HCT116 (cell line): Measurements from ENCODE around the gene SUSD3. TPM values are rescaled to one million over a fixed set of nuclear protein-coding genes. Genes with fewer than 3 reads are reported as not detected.

ENCODE experiments used
- ATAC-seq: fragments of 200-7000 bp; cut with Tn5 transposase; 2 replicates; pipeline ENCODE4 v1.9.1; 2020; ENCODE audit warnings: mild to moderate bottlenecking, moderate library complexity
- BruUV-seq: library from RNA; stranded (reverse); fragments of 400-500 nt; replicated peaks from 2 replicates; lab custom pipeline; 2021; lab: Mats Ljungman, UMichigan
- CTCF ChIA-PET: fragments of 300-600 bp; sonication (Branson Sonifier 250); formaldehyde crosslinking; loops from one replicate; lab custom pipeline; 2021; ENCODE audit warnings: antibody characterized with exemption; lab: Charles Lee
- POLR2A ChIA-PET: fragments of 300-600, 350-600 bp; sonication (Branson Sonifier 250); formaldehyde crosslinking; loops from one replicate; lab custom pipeline; 2021; ENCODE audit warnings: antibody characterized with exemption; lab: Charles Lee
- RAD21 ChIA-PET, 2 experiments: fragments of 300-600 bp; sonication (Branson Sonifier 250); formaldehyde crosslinking; loops; one replicate each; lab custom pipeline; 2023; ENCODE audit warnings: low total read pairs in 2 of 2; ENCODE audit not compliant: uncharacterized antibody in 2 of 2, unreplicated experiment in 2 of 2, low non-redundant PET in 1 of 2; lab: Charles Lee
- DNase-seq: peaks from one replicate; pipeline ENCODE4 v3.0.0-alpha.2; 2010; ENCODE audit warnings: low read depth, low spot score
- H2AFZ ChIP-seq: fragments of 200-600 bp; shearing (Covaris generic), sonication (generic); 2 replicates; pipeline ENCODE4 v1.6.1; 2017; ENCODE audit warnings: low read depth, mixed run types, mixed read lengths, antibody characterized with exemption, low read length; ENCODE audit not compliant: poor library complexity, severe bottlenecking
- H3K27ac ChIP-seq: 2 replicates; pipeline ENCODE4 v1.5.1; 2012; ENCODE audit warnings: low read depth, low read length
- H3K27me3 ChIP-seq: fragments of 200-600 bp; sonication (generic); 2 replicates; pipeline ENCODE4 v1.6.1; 2016; ENCODE audit warnings: mixed run types, low read length, mixed read lengths; ENCODE audit not compliant: insufficient read depth
- H3K36me3 ChIP-seq, 2 experiments: fragments of 200-500 bp in 1 of 2; fragments of 200-600 bp in 1 of 2; sonication (Bioruptor generic) in 1 of 2; sonication (generic) in 1 of 2; 2 replicates each; pipeline versions ENCODE4 v1.5.1 to v1.6.1; 2014 to 2016; ENCODE audit warnings: low read length in 2 of 2, inconsistent platforms in 1 of 2, mixed read lengths in 1 of 2, mixed run types in 1 of 2; ENCODE audit not compliant: insufficient read depth in 2 of 2, control insufficient read depth in 1 of 2
- H3K4me1 ChIP-seq, 2 experiments: fragments of 200-600 bp in 1 of 2; sonication (generic) in 1 of 2; 2 replicates each; pipeline versions ENCODE4 v1.5.1 to v1.6.1; 2012 to 2017; ENCODE audit warnings: low read length in 2 of 2, inconsistent platforms in 1 of 2, mild to moderate bottlenecking in 1 of 2, mixed read lengths in 1 of 2, mixed run types in 1 of 2, moderate library complexity in 1 of 2; ENCODE audit not compliant: insufficient read depth in 2 of 2, control insufficient read depth in 1 of 2
- H3K4me2 ChIP-seq: fragments of 200-600 bp; sonication (generic); 2 replicates; pipeline ENCODE4 v1.6.1; 2017; ENCODE audit warnings: mixed run types, low read length, mixed read lengths
- H3K4me3 ChIP-seq, 2 experiments: fragments of 200-600 bp in 1 of 2; sonication (generic) in 1 of 2; replicated peaks in 1 of 2; 2 replicates each; pipeline ENCODE4 v1.5.1; 2011 to 2016; ENCODE audit warnings: low read length in 2 of 2, control low read depth in 1 of 2, low read depth in 1 of 2, mild to moderate bottlenecking in 1 of 2, mixed read lengths in 1 of 2, mixed run types in 1 of 2
- H3K79me2 ChIP-seq: fragments of 200-600 bp; sonication (generic); 2 replicates; pipeline ENCODE4 v1.6.1; 2017; ENCODE audit warnings: mild to moderate bottlenecking, mixed run types, low read length, moderate library complexity, mixed read lengths; ENCODE audit not compliant: insufficient read depth
- H3K9ac ChIP-seq: fragments of 200-600 bp; sonication (generic); 2 replicates; pipeline ENCODE4 v1.6.1; 2016; ENCODE audit warnings: low read length, mixed read lengths
- H3K9me2 ChIP-seq: fragments of 200-600 bp; sonication (generic), shearing (Covaris generic); 2 replicates; pipeline ENCODE4 v1.6.1; 2017; ENCODE audit warnings: mixed run types, mild to moderate bottlenecking, moderate library complexity; ENCODE audit not compliant: insufficient read depth
- H3K9me3 ChIP-seq, 2 experiments: fragments of 200-500 bp in 1 of 2; fragments of 200-600 bp in 1 of 2; sonication (Bioruptor generic) in 1 of 2; sonication (generic) in 1 of 2; 2 replicates each; pipeline ENCODE4 v1.6.1; 2014 to 2017; ENCODE audit warnings: low read length in 2 of 2, mixed read lengths in 2 of 2, inconsistent platforms in 1 of 2, low read depth in 1 of 2, mild to moderate bottlenecking in 1 of 2, mixed run types in 1 of 2, moderate library complexity in 1 of 2; ENCODE audit not compliant: control insufficient read depth in 1 of 2, insufficient read depth in 1 of 2
- H4K20me1 ChIP-seq: fragments of 200-600 bp; sonication (generic), shearing (Covaris generic); 2 replicates; pipeline ENCODE4 v1.6.1; 2017; ENCODE audit warnings: mixed run types, mild to moderate bottlenecking, moderate library complexity; ENCODE audit not compliant: insufficient read depth
- ATF3 ChIP-seq: IDR thresholded peaks from 2 replicates; pipeline ENCODE4 v1.6.1; 2012
- CEBPB ChIP-seq: IDR thresholded peaks from 2 replicates; pipeline ENCODE4 v1.6.1; 2012; ENCODE audit warnings: low read depth
- EGR1 ChIP-seq: IDR thresholded peaks from 2 replicates; pipeline ENCODE4 v1.6.1; 2012; ENCODE audit warnings: low read depth
- ELF1 ChIP-seq: IDR thresholded peaks from 2 replicates; pipeline ENCODE4 v1.6.1; 2012; ENCODE audit warnings: low read depth, borderline replicate concordance
- FOSL1 ChIP-seq: IDR thresholded peaks from 2 replicates; pipeline ENCODE4 v1.6.1; 2012; ENCODE audit warnings: low read depth
- JUND ChIP-seq: IDR thresholded peaks from 2 replicates; pipeline ENCODE4 v1.6.1; 2012
- POLR2A ChIP-seq: IDR thresholded peaks from 2 replicates; pipeline ENCODE4 v1.7.0; 2011; ENCODE audit warnings: borderline replicate concordance; ENCODE audit not compliant: insufficient read depth, insufficient read length; ENCODE audit errors: extremely low read depth
- POLR2AphosphoS5 ChIP-seq: IDR thresholded peaks from 2 replicates; pipeline ENCODE4 v1.6.1; 2011; ENCODE audit warnings: mild to moderate bottlenecking, low read depth, low read length, moderate library complexity
- RAD21 ChIP-seq: IDR thresholded peaks from 2 replicates; pipeline ENCODE4 v1.6.1; 2012; ENCODE audit warnings: low read depth, mild to moderate bottlenecking
- REST ChIP-seq: IDR thresholded peaks from 2 replicates; pipeline ENCODE4 v1.6.1; 2012; ENCODE audit warnings: low read depth
- SP1 ChIP-seq: IDR thresholded peaks from 2 replicates; pipeline ENCODE4 v1.6.1; 2012; ENCODE audit warnings: low read depth
- SRF ChIP-seq: IDR thresholded peaks from 2 replicates; pipeline ENCODE4 v1.6.1; 2012; ENCODE audit warnings: low read depth
- TCF7L2 ChIP-seq: IDR thresholded peaks from 2 replicates; pipeline ENCODE4 v1.7.0; 2011; ENCODE audit warnings: borderline replicate concordance, inconsistent platforms; ENCODE audit not compliant: insufficient read depth, insufficient read length; ENCODE audit errors: extremely low read depth
- ZNF274 ChIP-seq: fragments of 200-500 bp; sonication (Bioruptor generic); IDR thresholded peaks from 2 replicates; pipeline ENCODE4 v1.6.1; 2014; ENCODE audit warnings: mild to moderate bottlenecking, low read depth, low read length, inconsistent platforms
- intact Hi-C: fragments of 100-400 bp; cut with micrococcal nuclease; formaldehyde crosslinking; loops from 2 replicates; pipeline ENCODE4 v1.10.0; 2022
- total RNA-seq: library from RNA; stranded (reverse); gene quantifications from one replicate; pipeline ENCODE4 v1.2.1, GENCODE V29; 2021; ENCODE audit not compliant: unreplicated experiment
- TF ChIP-seq, protein P1 (sequence below): IDR thresholded peaks from 2 replicates; pipeline ENCODE4 v1.6.1; 2011; ENCODE audit warnings: mild to moderate bottlenecking, low read length, moderate library complexity; ENCODE audit not compliant: insufficient replicate concordance; ENCODE audit errors: extremely low read depth
- TF ChIP-seq, protein P2 (sequence below): IDR thresholded peaks from 2 replicates; pipeline ENCODE4 v1.6.1; 2012

SUSD3 gene
- total RNA-seq, 1 experiment from 2014 or later, result 11.3 TPM

DNA sequence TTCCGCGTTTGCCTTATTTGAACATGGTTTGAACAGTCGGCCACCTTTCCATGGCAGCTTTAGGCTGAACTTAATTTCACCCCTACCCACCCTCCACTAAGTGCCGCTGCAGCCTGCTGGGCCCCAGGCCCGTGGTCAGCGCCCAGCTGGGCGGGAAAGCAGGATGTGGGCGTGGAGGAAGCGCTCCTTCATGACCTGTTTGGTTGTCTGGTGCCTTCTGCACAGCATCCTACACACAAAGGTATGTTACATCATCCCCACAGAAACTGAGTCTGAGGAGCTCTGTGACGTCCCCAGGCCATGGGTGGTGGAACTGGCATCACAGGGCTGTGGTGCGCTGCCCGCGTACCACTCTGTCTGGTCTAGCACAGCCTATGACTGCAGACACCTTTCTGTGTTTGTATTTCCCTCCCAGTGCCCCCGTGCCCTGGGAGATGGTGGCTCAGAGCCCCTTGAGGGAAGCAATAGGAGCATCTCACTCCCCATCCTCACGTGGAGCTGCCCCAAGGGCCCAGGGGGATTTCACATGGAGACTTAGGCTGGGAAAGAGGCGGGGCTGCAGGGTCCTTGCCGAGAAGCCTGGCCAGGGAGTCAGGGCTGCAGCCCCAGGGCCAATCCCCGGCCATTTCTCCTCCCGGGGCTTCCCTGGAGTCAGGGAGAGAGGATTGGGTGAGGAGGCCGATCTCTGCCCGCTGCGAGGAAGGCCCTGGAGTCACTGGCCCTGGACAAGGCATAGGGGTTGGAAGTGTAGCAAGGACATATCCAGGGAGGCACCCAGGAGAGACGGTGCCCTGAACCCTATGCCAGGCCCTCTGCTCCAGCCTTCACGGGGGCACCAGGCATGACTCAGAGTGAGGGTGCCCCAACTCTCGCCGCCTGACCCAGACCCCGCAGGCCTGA lies 37.5 kb upstream of the SUSD3 start:
- ATAC-seq, result no peak
- no peaks in the 10 kb centered on the region for H3K9me3 ChIP-seq
- no peaks in the 10 kb centered on the region for H3K36me3 ChIP-seq
- H3K9ac ChIP-seq, result no peak overlapping the region
- RAD21 ChIA-PET, result no interaction called here
- intact Hi-C loops, result no loop called here
- CTCF ChIA-PET, result no interaction called here
- no TSS peak for BruUV-seq
- no peaks in the 10 kb centered on the region for H4K20me1 ChIP-seq
- H3K79me2 ChIP-seq, result no peaks in the 10 kb centered on the region
- H3K4me1 ChIP-seq, result no peaks in the 10 kb centered on the region
- TF ChIP-seq SRF (no peak), EGR1 (no peak), RAD21 (no peak), POLR2AphosphoS5 (no peak), SP1 (no peak), TCF7L2 (no peak), ELF1 (no peak), FOSL1 (no peak), POLR2A (no peak), ZNF274 (no peak), REST (no peak), CEBPB (no peak), ATF3 (no peak), JUND (no peak)
- TF ChIP-seq, protein P1, sequence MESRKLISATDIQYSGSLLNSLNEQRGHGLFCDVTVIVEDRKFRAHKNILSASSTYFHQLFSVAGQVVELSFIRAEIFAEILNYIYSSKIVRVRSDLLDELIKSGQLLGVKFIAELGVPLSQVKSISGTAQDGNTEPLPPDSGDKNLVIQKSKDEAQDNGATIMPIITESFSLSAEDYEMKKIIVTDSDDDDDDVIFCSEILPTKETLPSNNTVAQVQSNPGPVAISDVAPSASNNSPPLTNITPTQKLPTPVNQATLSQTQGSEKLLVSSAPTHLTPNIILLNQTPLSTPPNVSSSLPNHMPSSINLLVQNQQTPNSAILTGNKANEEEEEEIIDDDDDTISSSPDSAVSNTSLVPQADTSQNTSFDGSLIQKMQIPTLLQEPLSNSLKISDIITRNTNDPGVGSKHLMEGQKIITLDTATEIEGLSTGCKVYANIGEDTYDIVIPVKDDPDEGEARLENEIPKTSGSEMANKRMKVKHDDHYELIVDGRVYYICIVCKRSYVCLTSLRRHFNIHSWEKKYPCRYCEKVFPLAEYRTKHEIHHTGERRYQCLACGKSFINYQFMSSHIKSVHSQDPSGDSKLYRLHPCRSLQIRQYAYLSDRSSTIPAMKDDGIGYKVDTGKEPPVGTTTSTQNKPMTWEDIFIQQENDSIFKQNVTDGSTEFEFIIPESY, result no peak
- TF ChIP-seq, protein P2, sequence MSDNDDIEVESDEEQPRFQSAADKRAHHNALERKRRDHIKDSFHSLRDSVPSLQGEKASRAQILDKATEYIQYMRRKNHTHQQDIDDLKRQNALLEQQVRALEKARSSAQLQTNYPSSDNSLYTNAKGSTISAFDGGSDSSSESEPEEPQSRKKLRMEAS, result no peak
- no peaks in the 10 kb centered on the region for H3K27me3 ChIP-seq
- POLR2A ChIA-PET, result no interaction called here
- no peak overlapping the region for H3K4me2 ChIP-seq
- no peak overlapping the region for H3K4me3 ChIP-seq
- no peak overlapping the region for H2AFZ ChIP-seq
- no peaks in the 10 kb centered on the region for H3K9me2 ChIP-seq
- no peak overlapping the region for H3K27ac ChIP-seq
- DNase-seq, result no peak
